Measurements from ENCODE around the gene KRT71.

Gene KRT71

GRCh38 chr12:52529846-52530245 is 23.1 kb downstream of the KRT71 start:
- no peak overlapping the region for H3K27ac ChIP-seq (ENCODE audit: low read length)
- no peak overlapping the region for H2AFZ ChIP-seq (ENCODE audit: low read depth, low read length)
- H3K4me3 ChIP-seq (ENCODE audit: low read length), result no peak overlapping the region
- H4K20me1 ChIP-seq (ENCODE audit: insufficient read depth, low read length), result no peaks in the 10 kb centered on the region
- no peaks in the 10 kb centered on the region for H3K27me3 ChIP-seq (ENCODE audit: low read depth, low read length)
- no peaks in the 10 kb centered on the region for H3K79me2 ChIP-seq (ENCODE audit: low read length)
- no peak for TF ChIP-seq EZH2phosphoT487 (IDR thresholded peaks at IDR 0.05; ENCODE audit: low read depth)
- TF ChIP-seq, protein P1, sequence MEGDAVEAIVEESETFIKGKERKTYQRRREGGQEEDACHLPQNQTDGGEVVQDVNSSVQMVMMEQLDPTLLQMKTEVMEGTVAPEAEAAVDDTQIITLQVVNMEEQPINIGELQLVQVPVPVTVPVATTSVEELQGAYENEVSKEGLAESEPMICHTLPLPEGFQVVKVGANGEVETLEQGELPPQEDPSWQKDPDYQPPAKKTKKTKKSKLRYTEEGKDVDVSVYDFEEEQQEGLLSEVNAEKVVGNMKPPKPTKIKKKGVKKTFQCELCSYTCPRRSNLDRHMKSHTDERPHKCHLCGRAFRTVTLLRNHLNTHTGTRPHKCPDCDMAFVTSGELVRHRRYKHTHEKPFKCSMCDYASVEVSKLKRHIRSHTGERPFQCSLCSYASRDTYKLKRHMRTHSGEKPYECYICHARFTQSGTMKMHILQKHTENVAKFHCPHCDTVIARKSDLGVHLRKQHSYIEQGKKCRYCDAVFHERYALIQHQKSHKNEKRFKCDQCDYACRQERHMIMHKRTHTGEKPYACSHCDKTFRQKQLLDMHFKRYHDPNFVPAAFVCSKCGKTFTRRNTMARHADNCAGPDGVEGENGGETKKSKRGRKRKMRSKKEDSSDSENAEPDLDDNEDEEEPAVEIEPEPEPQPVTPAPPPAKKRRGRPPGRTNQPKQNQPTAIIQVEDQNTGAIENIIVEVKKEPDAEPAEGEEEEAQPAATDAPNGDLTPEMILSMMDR (IDR thresholded peaks at IDR 0.05; ENCODE audit: low read depth, low read length), result no peak
- H3K4me2 ChIP-seq (ENCODE audit: low read length), result no peak overlapping the region
- no peaks in the 10 kb centered on the region for H3K36me3 ChIP-seq (replicated peaks; ENCODE audit: low read depth, low read length)
- peaks cover 59% of the 10 kb centered on the region for H3K4me1 ChIP-seq (ENCODE audit: low read length)
- H3K9ac ChIP-seq (ENCODE audit: low read length), result no peak overlapping the region
- H3K9me3 ChIP-seq (ENCODE audit: insufficient read depth, low read length), result no peaks in the 10 kb centered on the region

GRCh38 chr12:52529417-52529816 is 23.5 kb downstream of the KRT71 start:
- TF ChIP-seq EZH2phosphoT487 (IDR thresholded peaks at IDR 0.05; ENCODE audit: low read depth), result no peak
- TF ChIP-seq, protein P1 (IDR thresholded peaks at IDR 0.05; ENCODE audit: low read depth, low read length), result no peak
- Histone ChIP-seq H3K36me3 (replicated peaks; ENCODE audit: low read depth, low read length) (no peaks in the 10 kb centered on the region), H3K27me3 (ENCODE audit: low read depth, low read length) (no peaks in the 10 kb centered on the region), H2AFZ (ENCODE audit: low read depth, low read length) (no peak overlapping the region), H3K4me2 (ENCODE audit: low read length) (no peak overlapping the region), H3K9me3 (ENCODE audit: insufficient read depth, low read length) (no peaks in the 10 kb centered on the region), H4K20me1 (ENCODE audit: insufficient read depth, low read length) (no peaks in the 10 kb centered on the region), H3K4me3 (ENCODE audit: low read length) (no peak overlapping the region), H3K4me1 (ENCODE audit: low read length) (peaks cover 60% of the 10 kb centered on the region), H3K79me2 (ENCODE audit: low read length) (no peaks in the 10 kb centered on the region), H3K9ac (ENCODE audit: low read length) (no peak overlapping the region), H3K27ac (ENCODE audit: low read length) (no peak overlapping the region)

DNA sequence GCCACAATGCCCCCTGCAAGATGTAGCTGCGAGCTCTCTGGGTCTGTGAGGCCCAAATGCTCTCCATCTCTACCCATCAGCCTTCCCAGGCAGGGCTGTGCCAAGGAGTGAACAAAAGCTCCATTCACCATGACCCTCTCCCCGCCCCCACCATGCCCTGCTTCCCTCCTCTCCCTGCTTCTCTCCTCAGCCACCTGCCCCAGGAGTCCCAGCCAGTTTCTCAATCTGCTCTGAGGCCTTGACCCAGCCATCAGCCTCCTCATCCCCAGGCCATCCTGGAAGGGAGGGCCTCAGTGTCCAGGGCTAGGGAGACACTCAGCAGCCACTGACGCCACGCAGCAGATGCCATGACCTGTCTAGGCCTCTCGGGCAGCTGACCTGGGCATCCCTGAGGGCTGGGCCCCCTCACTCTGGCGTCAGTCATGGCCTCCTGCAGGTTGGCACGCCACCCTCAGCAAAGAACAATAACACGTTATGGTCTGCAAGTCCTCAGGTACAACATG is 24.3 kb downstream of the KRT71 start:
- Histone ChIP-seq H3K79me2 (ENCODE audit: low read length) (no peaks in the 10 kb centered on the region), H3K36me3 (replicated peaks; ENCODE audit: low read depth, low read length) (no peaks in the 10 kb centered on the region), H3K4me2 (ENCODE audit: low read length) (no peak overlapping the region), H3K9ac (ENCODE audit: low read length) (no peak overlapping the region), H3K4me1 (ENCODE audit: low read length) (peaks cover 60% of the 10 kb centered on the region), H3K9me3 (ENCODE audit: insufficient read depth, low read length) (no peaks in the 10 kb centered on the region), H3K27me3 (ENCODE audit: low read depth, low read length) (no peaks in the 10 kb centered on the region), H3K4me3 (ENCODE audit: low read length) (no peak overlapping the region), H2AFZ (ENCODE audit: low read depth, low read length) (no peak overlapping the region), H4K20me1 (ENCODE audit: insufficient read depth, low read length) (no peaks in the 10 kb centered on the region), H3K27ac (ENCODE audit: low read length) (no peak overlapping the region)
- no peak for TF ChIP-seq EZH2phosphoT487 (IDR thresholded peaks at IDR 0.05; ENCODE audit: low read depth)
- TF ChIP-seq, protein P1 (IDR thresholded peaks at IDR 0.05; ENCODE audit: low read depth, low read length), result no peak

DNA sequence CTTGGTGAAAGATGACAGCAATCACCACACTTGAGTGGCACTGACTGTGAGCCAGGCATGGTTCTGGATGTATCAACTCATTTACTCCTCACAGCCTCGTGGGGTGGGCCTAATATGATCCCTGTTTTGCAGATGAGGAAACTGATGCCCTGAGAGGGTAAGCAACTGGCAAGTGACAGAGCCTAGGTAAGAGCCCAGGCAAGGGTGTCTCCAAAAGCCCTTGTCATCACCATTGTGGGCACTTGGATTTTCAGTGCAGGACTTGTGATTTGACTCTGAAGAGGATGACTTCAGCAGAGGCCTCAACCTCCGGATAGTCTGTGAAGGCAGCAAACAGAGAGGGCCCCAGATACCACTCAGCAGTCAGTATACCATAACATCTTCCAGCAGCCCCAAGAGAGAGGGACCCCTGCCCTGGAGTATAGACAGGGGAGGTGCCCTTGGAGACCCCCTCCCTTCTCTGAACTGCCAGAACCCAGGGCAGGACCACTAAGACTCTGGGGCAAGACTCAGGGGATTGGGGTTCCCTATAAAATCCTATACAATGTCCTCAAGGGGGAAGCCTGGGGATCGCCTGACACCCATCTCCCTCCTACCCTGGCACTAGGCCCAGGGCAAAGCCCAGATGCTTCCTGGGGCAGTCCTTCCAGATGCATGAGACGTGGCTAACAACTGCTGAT is 25.7 kb downstream of the KRT71 start:
- no peaks in the 10 kb centered on the region for H3K36me3 ChIP-seq (replicated peaks; ENCODE audit: low read depth, low read length)
- H3K79me2 ChIP-seq (ENCODE audit: low read length), result no peaks in the 10 kb centered on the region
- no peak overlapping the region for H2AFZ ChIP-seq (ENCODE audit: low read depth, low read length)
- H3K4me1 ChIP-seq (ENCODE audit: low read length), result peaks cover 69% of the 10 kb centered on the region
- no peaks in the 10 kb centered on the region for H3K9me3 ChIP-seq (ENCODE audit: insufficient read depth, low read length)
- H3K27ac ChIP-seq (ENCODE audit: low read length), result no peak overlapping the region
- H3K27me3 ChIP-seq (ENCODE audit: low read depth, low read length), result no peaks in the 10 kb centered on the region; the same call in 1 of the 2 replicates
- H4K20me1 ChIP-seq (ENCODE audit: insufficient read depth, low read length), result no peaks in the 10 kb centered on the region
- no peak overlapping the region for H3K9ac ChIP-seq (ENCODE audit: low read length)
- H3K4me3 ChIP-seq (ENCODE audit: low read length), result no peak overlapping the region
- no peak overlapping the region for H3K4me2 ChIP-seq (ENCODE audit: low read length)
- TF ChIP-seq EZH2phosphoT487 (IDR thresholded peaks at IDR 0.05; ENCODE audit: low read depth), result no peak
- TF ChIP-seq, protein P1 (IDR thresholded peaks at IDR 0.05; ENCODE audit: low read depth, low read length), result no peak

Data from OCI-LY3 (cell line).